Breast epithelium (tissue), 4 donors: Measurements from ENCODE around the gene MAD1L1. TPM values are rescaled to one million over a fixed set of nuclear protein-coding genes. Genes with fewer than 3 reads are reported as not detected.

Experiments used
- DNase-seq, 2 donors: peaks; one replicate each; pipeline ENCODE4 v3.0.0-alpha.2; 2019; ENCODE audit warnings: low spot score in 2 of 2
- H3K27ac ChIP-seq, 2 donors: fragments of 200-600 bp; sonication (generic) in 1 of 2; one replicate each; pipeline ENCODE4 v1.5.1; 2016 to 2019; ENCODE audit warnings: mild to moderate bottlenecking in 1 of 2
- H3K27me3 ChIP-seq, 2 donors: fragments of 200-600 bp; sonication (generic) in 1 of 2; one replicate each; pipeline versions ENCODE4 v1.5.1 to v1.6.0; 2017 to 2019; ENCODE audit warnings: control low read depth in 1 of 2, mild to moderate bottlenecking in 1 of 2
- H3K36me3 ChIP-seq: fragments of 200-600 bp; one replicate; pipeline ENCODE4 v1.5.1; 2019
- H3K4me1 ChIP-seq, 2 donors: fragments of 200-600 bp; sonication (generic); one replicate each; pipeline ENCODE4 v1.5.1; 2016 to 2019; ENCODE audit warnings: control low read depth in 1 of 2
- H3K4me3 ChIP-seq, 3 donors: fragments of 200-600 bp; sonication (generic); 1 replicate in 2 of 3; 2 replicates in 1 of 3; pipeline ENCODE4 v1.5.1; 2016 to 2019; ENCODE audit warnings: mild to moderate bottlenecking in 3 of 3, moderate library complexity in 2 of 3
- H3K9me3 ChIP-seq, 2 donors: fragments of 200-600 bp; sonication (generic) in 1 of 2; one replicate each; pipeline ENCODE4 v1.5.1; 2016 to 2019; ENCODE audit warnings: control low read depth in 1 of 2
- CTCF ChIP-seq, 3 donors: fragments of 450-650 bp; IDR thresholded peaks; one replicate each; pipeline ENCODE4 v1.5.1; 2016 to 2017; ENCODE audit warnings: antibody characterized with exemption in 3 of 3, mild to moderate bottlenecking in 3 of 3, moderate library complexity in 3 of 3
- POLR2A ChIP-seq: fragments of 450-650 bp; IDR thresholded peaks from one replicate; pipeline ENCODE4 v1.6.1; 2016; ENCODE audit warnings: antibody characterized with exemption, mild to moderate bottlenecking, moderate library complexity
- POLR2AphosphoS5 ChIP-seq, 3 donors: sonication (generic); formaldehyde crosslinking; IDR thresholded peaks; one replicate each; pipeline ENCODE4 v1.6.1; 2017; ENCODE audit warnings: antibody characterized with exemption in 3 of 3
- intact Hi-C: fragments of 100-400 bp; cut with DNase I; formaldehyde crosslinking; loops from one replicate; pipeline ENCODE4 v1.15.1; 2023; ENCODE audit warnings: low total_unique reads
- total RNA-seq, 3 donors: library from RNA; depleted of rRNA; stranded (reverse); fragments of >200 nt; gene quantifications; one replicate each; pipeline ENCODE4 v1.1.0, GENCODE V29; 2016

The MAD1L1 gene
- total RNA-seq, 3 donors from 2014 or later = 27.7 to 33.9 (median 28.8) TPM

- Histone ChIP-seq H3K27ac (no peak overlapping the region), H3K9me3 (no peaks in the 10 kb centered on the region), H3K4me1 (no peaks in the 10 kb centered on the region), H3K36me3 (no peaks in the 10 kb centered on the region), H3K27me3 (no peaks in the 10 kb centered on the region), H3K4me3 (no peak overlapping the region)
- no peak for DNase-seq
- intact Hi-C loops = no loop called here
- TF ChIP-seq CTCF (IDR thresholded peaks at IDR 0.05) (no peak), POLR2A (no peak), POLR2AphosphoS5 (IDR thresholded peaks at IDR 0.05) (no peak)
Observed at GRCh38 chr7:1975581-1975980, 257.2 kb downstream of the MAD1L1 start.

GRCh38 chr7:1975179-1975578, 257.6 kb downstream of the MAD1L1 start:
- intact Hi-C loops = no loop called here
- H3K4me1 ChIP-seq = no peaks in the 10 kb centered on the region
- H3K9me3 ChIP-seq = no peaks in the 10 kb centered on the region
- no peak for TF ChIP-seq POLR2A
- no peak overlapping the region for H3K4me3 ChIP-seq
- no peaks in the 10 kb centered on the region for H3K27me3 ChIP-seq
- H3K27ac ChIP-seq = no peak overlapping the region
- no peak for DNase-seq
- no peaks in the 10 kb centered on the region for H3K36me3 ChIP-seq

GRCh38 chr7:1974290-1975101, 258.2 kb downstream of the MAD1L1 start:
- TF ChIP-seq POLR2A (no peak), CTCF (IDR thresholded peaks at IDR 0.05) (no peak), POLR2AphosphoS5 (IDR thresholded peaks at IDR 0.05) (no peak)
- no peaks in the 10 kb centered on the region for H3K27me3 ChIP-seq
- no peaks in the 10 kb centered on the region for H3K9me3 ChIP-seq
- intact Hi-C loops = no loop called here
- no peaks in the 10 kb centered on the region for H3K36me3 ChIP-seq
- DNase-seq = no peak
- no peak overlapping the region for H3K4me3 ChIP-seq
- no peak overlapping the region for H3K27ac ChIP-seq
- no peaks in the 10 kb centered on the region for H3K4me1 ChIP-seq

- no peak overlapping the region for H3K4me3 ChIP-seq
- TF ChIP-seq POLR2AphosphoS5 (IDR thresholded peaks at IDR 0.05) = no peak
- TF ChIP-seq POLR2A = no peak
- TF ChIP-seq CTCF (IDR thresholded peaks at IDR 0.05) = no peak
- intact Hi-C loops = no loop called here
- no peak for DNase-seq
- H3K36me3 ChIP-seq = no peaks in the 10 kb centered on the region
- H3K27me3 ChIP-seq = no peaks in the 10 kb centered on the region
- no peak overlapping the region for H3K27ac ChIP-seq
- no peaks in the 10 kb centered on the region for H3K9me3 ChIP-seq
- H3K4me1 ChIP-seq = no peaks in the 10 kb centered on the region
Observed at GRCh38 chr7:1973321-1974251, 259.2 kb downstream of the MAD1L1 start.

GRCh38 chr7:1972744-1973143, 260.0 kb downstream of the MAD1L1 start:
- Histone ChIP-seq H3K4me3 (no peak overlapping the region), H3K4me1 (no peaks in the 10 kb centered on the region), H3K36me3 (no peaks in the 10 kb centered on the region), H3K9me3 (no peaks in the 10 kb centered on the region), H3K27me3 (no peaks in the 10 kb centered on the region), H3K27ac (no peak overlapping the region)
- no peak for DNase-seq
- intact Hi-C loops = no loop called here
- TF ChIP-seq POLR2AphosphoS5 (IDR thresholded peaks at IDR 0.05) = no peak
- TF ChIP-seq POLR2A = no peak
- no peak for TF ChIP-seq CTCF (IDR thresholded peaks at IDR 0.05)
